H7 (cell line): Measurements from ENCODE around the gene CRKL. TPM values are rescaled to one million over a fixed set of nuclear protein-coding genes. Genes with fewer than 3 reads are reported as not detected.
A peak's percentile ranks its signal among the peaks of the same experiment; 100 is the strongest.
"Not testable (repeated sequence)": the region's sequence is repeated elsewhere in the genome, so short reads cannot be mapped to it uniquely, and the experiment has no call there.

Experiments used
- DNase-seq: peaks from one replicate; pipeline ENCODE4 v3.0.0; 2012
- H3K27me3 ChIP-seq: 2 replicates; pipeline ENCODE4 v1.6.0; 2011; ENCODE audit warnings: mild to moderate bottlenecking, low read length; ENCODE audit not compliant: control insufficient read depth, insufficient read depth
- H3K36me3 ChIP-seq: replicated peaks from 2 replicates; pipeline ENCODE4 v1.5.1; 2011; ENCODE audit warnings: low read length; ENCODE audit not compliant: control insufficient read depth, insufficient read depth
- H3K4me3 ChIP-seq: 2 replicates; pipeline ENCODE4 v1.5.1; 2011; ENCODE audit warnings: low read depth, mild to moderate bottlenecking, control low read depth, low read length, moderate library complexity; ENCODE audit not compliant: insufficient read depth
- total RNA-seq: library from RNA; depleted of rRNA; stranded (reverse); fragments of >200 nt; shearing (Covaris generic); gene quantifications from 2 replicates; pipeline ENCODE4 v1.2.3, GENCODE V29; 2014

Gene CRKL
- total RNA-seq, 1 experiment from 2014 or later = 70.6 TPM

- Histone ChIP-seq H3K4me3 (no peak overlapping the region), H3K27me3 (peaks cover 31% of the 10 kb centered on the region), H3K36me3 (no peaks in the 10 kb centered on the region)
- DNase-seq = peak; percentile 57
Measured at GRCh38 chr22:20970939-20971657, 53.9 kb downstream of the CRKL start.

DNA sequence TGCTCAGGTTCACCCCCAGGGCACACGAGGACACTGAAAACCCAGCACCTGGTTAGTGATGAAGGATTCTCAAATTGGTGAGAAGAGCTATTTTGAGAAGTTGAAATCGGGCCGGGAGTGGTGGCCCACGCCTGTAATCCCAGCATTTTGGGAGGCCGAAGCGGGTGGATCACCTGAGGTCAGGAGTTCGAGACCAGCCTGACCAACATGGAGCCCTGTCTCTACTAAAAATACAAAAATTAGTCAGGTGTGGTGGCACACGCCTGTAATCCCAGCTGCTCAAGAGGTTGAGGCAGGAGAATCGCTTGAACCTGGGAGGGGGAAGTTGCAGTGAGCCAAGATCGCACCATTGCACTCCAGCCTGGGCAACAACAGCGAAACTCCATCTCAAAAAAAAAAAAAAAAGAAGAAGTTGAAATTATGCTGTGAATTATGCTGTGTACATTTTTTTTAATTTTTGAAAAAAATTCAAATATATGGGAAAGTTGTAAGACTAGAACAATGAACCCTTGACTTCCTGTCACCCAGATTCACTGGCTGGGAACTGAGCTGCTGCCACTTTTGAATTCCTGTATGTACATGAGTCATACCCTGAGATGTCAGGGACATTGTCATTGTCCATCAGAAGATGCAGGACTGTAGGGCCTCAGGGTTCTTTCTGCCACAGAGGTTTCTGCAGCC is 54.9 kb downstream of the CRKL start:
- H3K4me3 ChIP-seq, DNase-seq, H3K36me3 ChIP-seq: not testable (repeated sequence)
- H3K27me3 ChIP-seq = peaks cover 23% of the 10 kb centered on the region

GRCh38 chr22:20972933-20973577 is 55.8 kb downstream of the CRKL start:
- no peak for DNase-seq

GRCh38 chr22:20973634-20974286 is 56.6 kb downstream of the CRKL start:
- H3K36me3 ChIP-seq = no peaks in the 10 kb centered on the region
- peaks cover 8% of the 10 kb centered on the region for H3K27me3 ChIP-seq
- no peak overlapping the region for H3K4me3 ChIP-seq
- no peak for DNase-seq

More at GRCh38 chr22:20972933-20973577, 55.8 kb downstream of the CRKL start:
- Histone ChIP-seq H3K27me3 (peaks cover 15% of the 10 kb centered on the region), H3K36me3 (no peaks in the 10 kb centered on the region), H3K4me3 (no peak overlapping the region)

DNA sequence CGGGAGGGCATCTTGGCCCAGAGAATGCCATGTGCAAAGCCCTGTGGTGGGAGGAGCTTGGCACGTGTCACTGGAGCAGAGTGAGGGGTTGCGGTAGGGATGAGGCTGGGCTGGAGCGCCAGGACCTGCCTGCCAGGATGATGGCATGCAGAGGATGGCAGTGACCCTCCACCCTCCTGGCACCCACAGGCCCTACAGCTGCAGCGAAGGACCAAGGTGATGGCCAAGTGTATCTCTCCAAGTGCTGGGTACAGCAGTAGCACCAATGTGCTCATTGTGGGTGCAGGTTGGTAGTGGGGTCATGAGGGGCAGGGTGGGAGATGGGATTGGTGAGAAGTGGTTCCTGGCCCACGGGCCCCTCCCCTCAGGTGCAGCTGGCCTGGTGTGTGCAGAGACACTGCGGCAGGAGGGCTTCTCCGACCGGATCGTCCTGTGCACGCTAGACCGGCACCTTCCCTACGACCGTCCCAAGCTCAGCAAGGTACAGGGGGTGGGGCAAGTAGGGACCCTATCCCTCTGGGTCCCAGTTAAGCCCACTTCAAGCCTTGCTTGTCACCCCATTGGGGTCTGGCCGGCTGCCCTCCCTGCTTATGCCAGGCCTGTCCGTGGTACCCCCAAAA is 57.2 kb downstream of the CRKL start:
- H3K27me3 ChIP-seq = peaks cover 4% of the 10 kb centered on the region
- H3K36me3 ChIP-seq = no peaks in the 10 kb centered on the region
- no peak for DNase-seq
- no peak overlapping the region for H3K4me3 ChIP-seq

DNA sequence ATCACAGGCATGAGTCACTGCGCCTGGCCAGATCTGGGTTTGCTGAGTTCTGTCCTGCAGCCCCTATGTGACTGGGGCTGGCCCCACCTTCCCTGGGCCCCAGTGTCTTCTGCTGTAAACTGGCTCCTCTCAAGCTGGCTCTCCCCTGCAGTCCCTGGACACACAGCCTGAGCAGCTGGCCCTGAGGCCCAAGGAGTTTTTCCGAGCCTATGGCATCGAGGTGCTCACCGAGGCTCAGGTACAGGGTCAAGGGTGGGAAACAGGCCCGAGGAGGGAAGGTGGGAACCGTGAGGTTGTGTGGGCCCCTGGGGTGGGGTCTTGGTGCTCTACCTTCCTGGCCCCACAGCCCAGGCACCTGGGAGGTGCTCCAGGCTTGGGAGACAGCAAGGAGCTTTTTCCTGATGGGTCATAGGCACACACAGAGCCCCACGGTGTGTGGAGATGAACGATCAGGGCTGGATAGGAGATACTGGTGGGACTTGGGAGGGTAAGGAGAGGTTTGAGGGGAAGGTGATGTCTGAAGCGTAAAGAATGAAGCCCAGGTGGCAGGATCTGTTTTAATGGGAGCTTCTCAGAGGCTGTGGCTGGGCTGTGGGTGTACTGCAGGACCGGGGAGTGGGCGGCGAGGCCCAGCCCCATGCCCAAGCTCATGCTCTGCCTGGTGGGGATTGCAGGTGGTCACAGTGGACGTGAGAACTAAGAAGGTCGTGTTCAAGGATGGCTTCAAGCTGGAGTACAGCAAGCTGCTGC is 58.5 kb downstream of the CRKL start:
- no peak overlapping the region for H3K4me3 ChIP-seq
- no peaks in the 10 kb centered on the region for H3K36me3 ChIP-seq
- H3K27me3 ChIP-seq = peaks cover 11% of the 10 kb centered on the region
- no peak for DNase-seq

DNA sequence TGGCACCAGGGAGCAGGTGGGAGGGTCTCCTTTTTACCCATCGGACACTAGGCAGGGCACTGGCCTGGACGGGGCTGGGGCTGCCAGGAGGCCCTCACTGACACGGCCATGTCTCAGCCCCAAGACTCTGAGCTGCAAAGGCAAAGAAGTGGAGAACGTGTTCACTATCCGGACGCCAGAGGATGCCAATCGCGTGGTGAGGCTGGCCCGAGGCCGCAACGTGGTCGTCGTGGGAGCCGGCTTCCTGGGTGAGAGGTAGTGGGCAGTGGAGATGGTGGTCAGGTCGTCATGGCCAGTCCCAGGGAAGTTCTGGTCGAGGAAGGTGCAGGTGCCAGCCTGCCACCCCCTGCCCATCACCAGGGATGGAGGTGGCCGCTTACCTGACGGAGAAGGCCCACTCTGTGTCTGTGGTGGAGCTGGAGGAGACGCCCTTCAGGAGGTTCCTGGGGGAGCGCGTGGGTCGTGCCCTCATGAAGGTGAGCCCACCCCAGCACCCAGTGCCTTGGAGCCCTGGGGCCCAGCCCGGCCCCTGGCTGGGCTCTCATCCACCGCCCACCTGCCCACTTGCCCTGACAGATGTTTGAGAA is 59.2 kb downstream of the CRKL start:
- no peak for DNase-seq
- H3K27me3 ChIP-seq = peaks cover 11% of the 10 kb centered on the region
- H3K36me3 ChIP-seq = no peaks in the 10 kb centered on the region
- H3K4me3 ChIP-seq = no peak overlapping the region

DNA sequence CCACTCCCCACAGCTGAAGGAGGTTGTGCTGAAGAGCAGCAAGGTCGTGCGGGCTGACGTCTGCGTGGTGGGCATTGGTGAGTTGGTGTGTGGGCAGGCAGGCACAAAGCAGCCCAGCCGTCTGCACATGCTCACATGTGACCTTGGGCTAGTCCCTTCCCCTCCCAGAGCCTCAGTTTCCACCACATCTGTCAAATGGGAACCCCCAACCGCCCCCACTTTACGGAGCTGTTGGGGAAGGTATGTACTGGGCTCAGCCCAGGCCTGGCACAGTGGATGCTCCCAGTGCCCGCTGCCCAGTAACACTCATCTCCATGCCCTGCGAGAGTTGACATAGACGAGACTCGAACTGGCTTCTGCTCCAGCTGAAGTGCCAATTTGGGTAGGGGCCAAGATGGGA is 59.8 kb downstream of the CRKL start:
- DNase-seq = no peak
- Histone ChIP-seq H3K36me3 (no peaks in the 10 kb centered on the region), H3K27me3 (peaks cover 11% of the 10 kb centered on the region), H3K4me3 (no peak overlapping the region)

DNA sequence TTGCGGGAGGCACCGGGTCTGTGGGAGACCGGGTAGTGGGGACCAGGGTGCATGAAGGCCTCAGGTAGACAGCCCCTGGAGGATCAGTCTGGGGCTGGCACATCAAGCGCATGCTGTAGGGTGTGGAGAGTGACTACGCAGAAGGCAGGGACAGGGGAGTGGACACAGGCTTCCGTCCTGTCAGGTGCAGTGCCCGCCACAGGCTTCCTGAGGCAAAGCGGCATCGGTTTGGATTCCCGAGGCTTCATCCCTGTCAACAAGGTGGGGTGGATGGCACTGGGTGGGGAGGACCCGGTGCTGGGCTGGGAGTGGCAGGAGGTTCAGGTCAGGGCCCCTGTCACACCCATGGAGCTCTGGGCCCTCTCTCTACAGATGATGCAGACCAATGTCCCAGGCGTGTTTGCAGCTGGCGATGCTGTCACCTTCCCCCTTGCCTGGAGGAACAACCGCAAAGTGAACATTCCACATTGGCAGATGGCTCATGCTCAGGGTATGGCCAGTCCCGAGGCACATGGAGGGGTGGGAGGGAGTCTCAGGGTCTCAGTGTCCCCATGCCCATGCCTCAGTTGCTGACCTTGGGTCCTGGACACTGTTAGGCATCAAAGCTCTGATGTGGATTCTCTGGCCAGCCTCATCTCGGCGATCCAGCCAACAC is 60.4 kb downstream of the CRKL start:
- Histone ChIP-seq H3K4me3 (no peak overlapping the region), H3K27me3 (peaks cover 11% of the 10 kb centered on the region), H3K36me3 (no peaks in the 10 kb centered on the region)
- no peak for DNase-seq

- H3K27me3 ChIP-seq = peaks cover 11% of the 10 kb centered on the region
Measured at GRCh38 chr22:20978419-20978818, 61.2 kb downstream of the CRKL start.

DNA sequence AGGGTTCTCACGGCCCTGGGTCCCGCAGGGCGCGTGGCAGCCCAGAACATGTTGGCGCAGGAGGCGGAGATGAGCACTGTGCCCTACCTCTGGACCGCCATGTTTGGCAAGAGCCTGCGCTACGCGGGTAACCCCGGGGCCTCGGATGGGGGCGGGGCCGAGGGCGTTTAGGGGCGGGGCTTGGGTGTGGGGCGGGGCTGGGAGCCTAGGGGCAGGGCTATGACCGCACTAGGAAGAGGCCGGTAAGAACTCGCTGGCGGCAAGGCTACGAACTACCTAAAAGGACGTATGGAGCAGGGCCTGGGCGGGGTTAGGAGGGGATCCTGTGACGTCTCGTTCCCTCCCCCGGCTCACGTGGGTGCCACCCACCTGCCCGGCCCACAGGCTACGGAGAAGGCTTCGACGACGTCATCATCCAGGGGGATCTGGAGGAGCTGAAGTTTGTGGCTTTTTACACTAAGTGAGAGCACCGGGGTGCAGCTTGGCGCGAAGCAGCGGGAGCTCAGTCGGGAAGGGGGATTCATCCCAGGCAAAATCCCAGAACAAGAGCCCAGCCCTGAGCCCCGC is 62.1 kb downstream of the CRKL start:
- Histone ChIP-seq H3K4me3 (peak overlapping the region; percentile 50), H3K36me3 (peaks cover 1% of the 10 kb centered on the region; the same call in 1 of the 2 replicates), H3K27me3 (peaks cover 11% of the 10 kb centered on the region)
- peak; percentile 99 for DNase-seq

More at GRCh38 chr22:20978419-20978818, 61.2 kb downstream of the CRKL start:
- DNase-seq = no peak
- no peak overlapping the region for H3K4me3 ChIP-seq
- H3K36me3 ChIP-seq = no peaks in the 10 kb centered on the region

DNA sequence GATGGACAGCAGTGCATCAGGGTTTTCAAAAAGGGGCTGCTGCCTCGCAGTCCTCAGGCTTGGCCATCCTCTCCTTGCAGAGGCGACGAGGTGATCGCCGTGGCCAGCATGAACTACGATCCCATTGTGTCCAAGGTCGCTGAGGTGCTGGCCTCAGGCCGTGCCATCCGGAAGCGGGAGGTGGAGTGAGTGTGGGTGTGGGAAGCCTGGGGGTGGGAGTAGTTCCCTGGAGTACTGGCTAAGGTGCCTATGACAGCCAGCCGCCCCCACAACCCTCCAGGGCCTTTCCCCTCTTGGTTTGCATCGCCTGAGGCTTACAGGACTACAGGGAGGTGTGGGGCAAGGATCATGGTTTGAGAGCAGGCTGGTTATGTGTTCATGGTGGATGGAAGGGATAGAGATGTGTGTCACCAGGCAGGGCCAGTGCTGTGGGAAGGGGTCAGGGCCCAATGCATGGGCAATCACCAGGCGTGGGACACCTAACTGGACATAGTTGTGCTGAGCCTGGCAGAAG is 62.8 kb downstream of the CRKL start:
- H3K4me3 ChIP-seq = peak overlapping the region; percentile 50
- H3K36me3 ChIP-seq = peaks cover 1% of the 10 kb centered on the region; the same call in 1 of the 2 replicates
- peaks cover 11% of the 10 kb centered on the region for H3K27me3 ChIP-seq
- DNase-seq = no peak
